Measurements from ENCODE around the gene MTIF2. TPM values are rescaled to one million over a fixed set of nuclear protein-coding genes. Genes with fewer than 3 reads are reported as not detected.
A peak's percentile ranks its signal among the peaks of the same experiment; 100 is the strongest.

MTIF2 gene, protein sequence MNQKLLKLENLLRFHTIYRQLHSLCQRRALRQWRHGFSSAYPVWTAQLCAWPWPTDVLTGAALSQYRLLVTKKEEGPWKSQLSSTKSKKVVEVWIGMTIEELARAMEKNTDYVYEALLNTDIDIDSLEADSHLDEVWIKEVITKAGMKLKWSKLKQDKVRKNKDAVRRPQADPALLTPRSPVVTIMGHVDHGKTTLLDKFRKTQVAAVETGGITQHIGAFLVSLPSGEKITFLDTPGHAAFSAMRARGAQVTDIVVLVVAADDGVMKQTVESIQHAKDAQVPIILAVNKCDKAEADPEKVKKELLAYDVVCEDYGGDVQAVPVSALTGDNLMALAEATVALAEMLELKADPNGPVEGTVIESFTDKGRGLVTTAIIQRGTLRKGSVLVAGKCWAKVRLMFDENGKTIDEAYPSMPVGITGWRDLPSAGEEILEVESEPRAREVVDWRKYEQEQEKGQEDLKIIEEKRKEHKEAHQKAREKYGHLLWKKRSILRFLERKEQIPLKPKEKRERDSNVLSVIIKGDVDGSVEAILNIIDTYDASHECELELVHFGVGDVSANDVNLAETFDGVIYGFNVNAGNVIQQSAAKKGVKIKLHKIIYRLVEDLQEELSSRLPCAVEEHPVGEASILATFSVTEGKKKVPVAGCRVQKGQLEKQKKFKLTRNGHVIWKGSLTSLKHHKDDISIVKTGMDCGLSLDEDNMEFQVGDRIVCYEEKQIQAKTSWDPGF
- total RNA-seq = 30.4 and 32.9 TPM in 2 replicates
- long read RNA-seq, partial matches to known transcripts = 55 of 87 reads
- long read RNA-seq, other reads (novel, unspliced or antisense) = 28 of 87 reads

DNA sequence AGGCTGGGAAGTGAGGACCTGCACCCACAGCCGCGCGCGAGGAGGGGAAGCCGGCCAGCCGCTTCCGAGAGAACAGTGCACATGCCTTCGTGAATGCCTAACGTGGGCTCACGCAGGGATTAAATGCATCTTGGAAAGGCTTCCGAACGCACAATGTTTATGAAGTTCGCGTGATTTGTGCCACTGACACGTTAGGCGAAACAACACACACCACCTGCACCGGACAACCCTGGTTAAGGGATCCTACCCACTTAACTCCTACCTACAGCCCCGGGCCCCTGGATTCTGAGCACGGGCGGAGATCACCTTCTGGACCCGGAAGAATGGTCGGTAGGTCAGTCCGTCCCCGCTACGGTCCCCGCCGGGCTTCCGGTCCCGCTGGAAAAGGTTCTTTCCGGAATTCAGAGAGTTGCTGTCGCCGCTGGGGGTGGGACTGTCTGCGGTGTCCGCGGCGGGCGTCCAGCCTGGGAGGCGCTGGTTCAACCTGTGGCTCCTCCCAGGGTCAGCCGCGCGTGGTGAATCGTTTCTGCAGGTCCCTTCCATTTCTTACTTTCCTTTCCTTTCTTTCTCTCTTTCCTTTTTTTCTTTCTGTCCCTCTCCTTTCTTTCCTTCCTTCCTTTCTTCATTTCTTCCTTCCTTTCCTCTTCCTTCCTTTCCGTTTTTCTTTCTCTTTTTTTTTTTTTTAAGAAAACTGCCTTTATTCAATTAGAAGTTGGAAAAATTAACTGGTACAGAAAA is at the start of gene MTIF2:
TSS of gene MTIF2 (minus strand) at position 325 of the 738 bp plus-strand sequence. CDS start 5,373 bp downstream, outside the sequence.
- peak within 1 kb of the TSS; percentile 94 for H3K27ac Mint-ChIP-seq (ENCODE audit: unreplicated experiment)
- H3K4me3 Mint-ChIP-seq = peak within 1 kb of the TSS; percentile 96
- no peaks in the 10 kb centered on the region for H3K9me3 Mint-ChIP-seq
- TF ChIP-seq, protein P1, sequence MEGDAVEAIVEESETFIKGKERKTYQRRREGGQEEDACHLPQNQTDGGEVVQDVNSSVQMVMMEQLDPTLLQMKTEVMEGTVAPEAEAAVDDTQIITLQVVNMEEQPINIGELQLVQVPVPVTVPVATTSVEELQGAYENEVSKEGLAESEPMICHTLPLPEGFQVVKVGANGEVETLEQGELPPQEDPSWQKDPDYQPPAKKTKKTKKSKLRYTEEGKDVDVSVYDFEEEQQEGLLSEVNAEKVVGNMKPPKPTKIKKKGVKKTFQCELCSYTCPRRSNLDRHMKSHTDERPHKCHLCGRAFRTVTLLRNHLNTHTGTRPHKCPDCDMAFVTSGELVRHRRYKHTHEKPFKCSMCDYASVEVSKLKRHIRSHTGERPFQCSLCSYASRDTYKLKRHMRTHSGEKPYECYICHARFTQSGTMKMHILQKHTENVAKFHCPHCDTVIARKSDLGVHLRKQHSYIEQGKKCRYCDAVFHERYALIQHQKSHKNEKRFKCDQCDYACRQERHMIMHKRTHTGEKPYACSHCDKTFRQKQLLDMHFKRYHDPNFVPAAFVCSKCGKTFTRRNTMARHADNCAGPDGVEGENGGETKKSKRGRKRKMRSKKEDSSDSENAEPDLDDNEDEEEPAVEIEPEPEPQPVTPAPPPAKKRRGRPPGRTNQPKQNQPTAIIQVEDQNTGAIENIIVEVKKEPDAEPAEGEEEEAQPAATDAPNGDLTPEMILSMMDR (conservative IDR thresholded peaks at IDR 0.05) = peak; percentile 19
- H3K27me3 Mint-ChIP-seq (ENCODE audit: low read depth) = no peaks in the 10 kb centered on the region
- peaks cover 19% of the 10 kb centered on the region for H3K4me1 Mint-ChIP-seq
- no peaks in the 10 kb centered on the region for H3K36me3 Mint-ChIP-seq (ENCODE audit: low read depth)
- peak; percentile 92 for DNase-seq (ENCODE audit: low read depth, low spot score)

DNA sequence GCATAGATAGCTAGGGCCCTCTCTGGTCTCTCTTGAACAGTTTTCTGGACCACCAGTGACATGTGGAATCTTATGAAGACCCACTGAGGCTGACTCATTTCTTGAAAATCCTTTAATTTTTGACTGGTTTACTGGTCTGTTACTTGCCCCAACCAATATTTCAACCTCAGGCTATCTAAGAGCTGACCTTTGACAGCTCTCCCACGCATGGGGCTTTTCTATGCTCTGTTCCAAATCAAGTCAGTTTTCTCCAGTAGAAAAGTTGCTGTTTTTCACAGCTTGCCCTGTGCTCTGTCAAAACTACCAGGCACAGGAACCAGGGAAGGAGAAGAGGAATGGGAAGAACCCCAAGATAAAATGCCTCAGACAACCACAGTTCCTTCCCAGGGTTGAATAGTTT is 46.0 kb upstream of the MTIF2 start:
- Mint-ChIP-seq H3K4me1 (no peaks in the 10 kb centered on the region), H3K4me3 (no peak overlapping the region), H3K27me3 (ENCODE audit: low read depth) (no peaks in the 10 kb centered on the region), H3K27ac (ENCODE audit: unreplicated experiment) (no peak overlapping the region), H3K36me3 (ENCODE audit: low read depth) (peaks cover 15% of the 10 kb centered on the region), H3K9me3 (no peaks in the 10 kb centered on the region)
- TF ChIP-seq, protein P1 (conservative IDR thresholded peaks at IDR 0.05) = no peak
- DNase-seq (ENCODE audit: low read depth, low spot score) = no peak

DNA sequence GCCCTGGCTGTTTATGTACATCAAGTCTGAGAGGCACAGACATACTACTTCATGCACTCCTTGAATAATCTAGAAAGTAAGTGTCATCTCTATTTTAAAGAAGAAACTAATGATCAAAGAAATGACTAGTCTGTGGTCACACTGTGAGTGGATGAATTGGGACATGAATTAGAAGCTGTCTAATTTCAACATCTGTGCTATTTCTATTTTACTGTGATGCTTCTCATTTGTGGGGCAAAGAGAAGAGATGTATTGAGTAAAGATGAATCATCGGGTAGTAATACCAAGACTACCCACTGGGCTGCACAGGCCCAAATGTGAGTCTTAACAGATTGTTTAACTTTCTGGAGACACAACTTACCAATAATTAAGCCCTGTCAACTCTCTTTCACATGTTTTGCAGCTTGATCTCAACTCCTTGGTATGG is 42.4 kb upstream of the MTIF2 start:
- TF ChIP-seq, protein P1 (conservative IDR thresholded peaks at IDR 0.05) = peak; percentile 30
- Mint-ChIP-seq H3K4me3 (no peak overlapping the region), H3K27me3 (ENCODE audit: low read depth) (no peaks in the 10 kb centered on the region), H3K36me3 (ENCODE audit: low read depth) (peaks cover 17% of the 10 kb centered on the region), H3K27ac (ENCODE audit: unreplicated experiment) (no peak overlapping the region), H3K4me1 (no peaks in the 10 kb centered on the region), H3K9me3 (no peaks in the 10 kb centered on the region)
- no peak for DNase-seq (ENCODE audit: low read depth, low spot score)

DNA sequence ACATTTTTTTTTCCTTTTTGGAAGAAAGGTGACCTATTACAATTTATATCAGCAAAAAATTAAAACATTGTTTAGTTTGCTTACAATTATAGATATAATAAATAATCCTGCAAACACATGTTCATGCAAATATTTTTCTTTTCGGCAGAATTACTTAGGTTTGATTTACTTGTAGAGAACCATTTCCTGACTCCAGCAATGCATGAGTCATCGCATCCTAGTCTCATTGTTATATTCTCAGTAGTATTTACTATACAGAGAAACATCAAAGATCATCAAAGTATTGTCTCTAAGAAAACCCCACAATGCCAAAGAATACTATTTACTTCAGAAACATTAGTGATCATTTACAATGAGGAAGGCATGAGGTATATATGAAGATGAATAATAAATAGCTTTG is 40.4 kb upstream of the MTIF2 start:
- Mint-ChIP-seq H3K4me1 (no peaks in the 10 kb centered on the region), H3K4me3 (no peak overlapping the region), H3K36me3 (ENCODE audit: low read depth) (peaks cover 10% of the 10 kb centered on the region), H3K27me3 (ENCODE audit: low read depth) (no peaks in the 10 kb centered on the region), H3K9me3 (no peaks in the 10 kb centered on the region), H3K27ac (ENCODE audit: unreplicated experiment) (no peak overlapping the region)
- TF ChIP-seq, protein P1 (conservative IDR thresholded peaks at IDR 0.05) = no peak
- no peak for DNase-seq (ENCODE audit: low read depth, low spot score)

DNA sequence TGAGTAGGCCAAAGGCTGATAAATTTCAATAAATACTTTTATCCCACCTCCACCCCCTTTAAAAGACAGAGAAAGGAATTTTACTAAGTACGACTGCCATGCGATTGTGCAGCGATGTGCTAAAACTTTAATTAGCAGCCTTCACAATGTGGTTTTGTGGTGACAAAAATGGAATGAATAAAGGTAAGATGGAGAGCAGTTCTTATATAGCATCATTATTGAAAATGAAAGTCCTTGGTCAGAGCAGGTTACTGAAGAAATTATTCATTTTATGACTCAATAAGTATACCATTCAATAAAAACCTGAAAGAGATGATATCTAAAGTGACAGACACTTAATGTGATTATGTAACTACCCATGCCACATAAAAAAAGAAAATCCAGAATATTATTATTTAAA is 33.2 kb upstream of the MTIF2 start:
- H3K27me3 Mint-ChIP-seq (ENCODE audit: low read depth) = no peaks in the 10 kb centered on the region
- DNase-seq (ENCODE audit: low read depth, low spot score) = no peak
- H3K4me3 Mint-ChIP-seq = no peak overlapping the region
- H3K36me3 Mint-ChIP-seq (ENCODE audit: low read depth) = no peaks in the 10 kb centered on the region
- H3K9me3 Mint-ChIP-seq = no peaks in the 10 kb centered on the region
- no peaks in the 10 kb centered on the region for H3K4me1 Mint-ChIP-seq
- TF ChIP-seq, protein P1 (conservative IDR thresholded peaks at IDR 0.05) = no peak
- H3K27ac Mint-ChIP-seq (ENCODE audit: unreplicated experiment) = no peak overlapping the region
